ENCODE results near the gene SCFD2.

GRCh38 chr4:53040851-53041250 lies 325.0 kb downstream of the SCFD2 start:
- TF ChIP-seq CTCF (IDR thresholded peaks at IDR 0.05) (no peak), MEF2A (IDR thresholded peaks at IDR 0.05; ENCODE audit: borderline replicate concordance, low read depth) (no peak), ZBTB33 (IDR thresholded peaks at IDR 0.05; ENCODE audit: borderline replicate concordance, low read depth) (no peak), SIN3A (IDR thresholded peaks at IDR 0.05; ENCODE audit: borderline replicate concordance, low read depth, low read length) (no peak), MXI1 (IDR thresholded peaks at IDR 0.05; ENCODE audit: low read depth, low read length) (no peak), GATA2 (CRISPR knock-in tag; IDR thresholded peaks at IDR 0.05) (no peak), ELF1 (IDR thresholded peaks at IDR 0.05) (no peak), JUND (IDR thresholded peaks at IDR 0.05) (no peak), RFX5 (IDR thresholded peaks at IDR 0.05; ENCODE audit: low read length) (no peak), NRF1 (IDR thresholded peaks at IDR 0.05; ENCODE audit: low read depth, low read length) (no peak), POLR2AphosphoS5 (IDR thresholded peaks at IDR 0.05; ENCODE audit: low read depth, low read length) (no peak), SMC3 (IDR thresholded peaks at IDR 0.05; ENCODE audit: low read depth, low read length) (no peak)
- TF ChIP-seq, protein P1, sequence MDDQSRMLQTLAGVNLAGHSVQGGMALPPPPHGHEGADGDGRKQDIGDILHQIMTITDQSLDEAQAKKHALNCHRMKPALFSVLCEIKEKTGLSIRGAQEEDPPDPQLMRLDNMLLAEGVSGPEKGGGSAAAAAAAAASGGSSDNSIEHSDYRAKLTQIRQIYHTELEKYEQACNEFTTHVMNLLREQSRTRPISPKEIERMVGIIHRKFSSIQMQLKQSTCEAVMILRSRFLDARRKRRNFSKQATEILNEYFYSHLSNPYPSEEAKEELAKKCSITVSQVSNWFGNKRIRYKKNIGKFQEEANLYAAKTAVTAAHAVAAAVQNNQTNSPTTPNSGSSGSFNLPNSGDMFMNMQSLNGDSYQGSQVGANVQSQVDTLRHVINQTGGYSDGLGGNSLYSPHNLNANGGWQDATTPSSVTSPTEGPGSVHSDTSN (IDR thresholded peaks at IDR 0.05), result no peak
- TF ChIP-seq, protein P2, sequence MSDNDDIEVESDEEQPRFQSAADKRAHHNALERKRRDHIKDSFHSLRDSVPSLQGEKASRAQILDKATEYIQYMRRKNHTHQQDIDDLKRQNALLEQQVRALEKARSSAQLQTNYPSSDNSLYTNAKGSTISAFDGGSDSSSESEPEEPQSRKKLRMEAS (IDR thresholded peaks at IDR 0.05; ENCODE audit: low read depth), result no peak
